OCI-LY1 (cell line): ENCODE data around the gene LZTR1.

Source experiments
- CTCF ChIP-seq: fragments of 200-600 bp; sonication (generic), shearing (Covaris generic); IDR thresholded peaks from 2 replicates; pipeline ENCODE4 v1.5.1; 2017; ENCODE audit warnings: mild to moderate bottlenecking, antibody characterized with exemption, low read length, moderate library complexity, mixed read lengths
- EZH2 ChIP-seq: fragments of 200-600 bp; sonication (generic), shearing (Covaris generic); IDR thresholded peaks from 2 replicates; pipeline ENCODE4 v1.8.0; 2017; ENCODE audit warnings: borderline replicate concordance, mixed run types, mild to moderate bottlenecking, antibody characterized with exemption, low read length, moderate library complexity, mixed read lengths

DNA sequence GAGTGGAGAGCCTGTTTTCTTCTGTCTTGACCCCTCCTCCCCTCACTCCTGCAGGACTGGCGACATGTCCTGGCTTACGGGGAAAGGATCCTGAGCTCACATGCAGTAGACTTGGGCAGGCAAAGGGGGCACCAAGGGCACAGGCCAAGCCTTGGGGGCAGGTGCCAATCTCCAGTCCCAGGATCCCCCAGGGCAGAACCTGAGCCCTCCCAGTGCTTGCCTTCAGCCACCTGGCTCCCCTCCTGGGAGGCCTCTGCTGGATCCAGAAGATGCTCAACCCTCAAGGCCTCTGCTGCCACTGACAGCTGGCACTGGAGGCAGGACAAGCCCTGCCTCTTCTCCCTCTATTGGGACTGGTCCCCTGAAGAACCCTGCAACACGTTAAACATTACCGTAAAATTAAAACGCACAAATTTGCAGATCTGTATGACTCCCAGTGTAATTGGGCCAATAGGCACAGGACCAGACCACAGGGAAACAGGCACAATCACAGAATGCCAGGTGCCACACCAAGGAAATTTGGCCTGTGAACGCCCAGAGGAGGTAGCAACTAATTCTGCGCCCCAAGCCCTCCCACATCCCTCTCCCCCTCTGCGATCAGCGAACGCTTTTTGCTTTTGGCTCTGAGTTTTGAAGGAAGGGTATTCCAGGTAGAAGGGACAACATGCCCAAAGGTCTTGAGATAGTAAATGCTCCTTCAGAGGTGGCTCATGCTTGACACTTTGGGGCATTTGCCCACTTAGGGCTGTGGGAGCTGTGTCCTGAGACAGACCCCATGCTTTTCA is 967 bp upstream of the LZTR1 start:
- TF ChIP-seq CTCF (no peak), EZH2 (no peak)
